Measurements from ENCODE around the gene IGDCC3. TPM values are rescaled to one million over a fixed set of nuclear protein-coding genes. Genes with fewer than 3 reads are reported as not detected.

The IGDCC3 gene
- polyA plus RNA-seq, 1 donor: 1.6 TPM

GRCh38 chr15:65307978-65308377, 69.8 kb downstream of the IGDCC3 start:
- H3K9me3 ChIP-seq (ENCODE audit: control insufficient read depth, low read depth, low read length): no peaks in the 10 kb centered on the region
- no CpG with 5 or more reads among the region's 6 CpGs for WGBS (ENCODE audit: insufficient coverage, low lambda C conversion rate)

GRCh38 chr15:65306551-65306950, 71.3 kb downstream of the IGDCC3 start:
- Histone ChIP-seq H3K9me3 (ENCODE audit: control insufficient read depth, low read depth, low read length) (no peaks in the 10 kb centered on the region), H3K27ac (ENCODE audit: low read length) (no peak overlapping the region), H3K36me3 (ENCODE audit: control insufficient read depth, insufficient read depth, low read length) (no peaks in the 10 kb centered on the region), H3K4me1 (ENCODE audit: control insufficient read depth, insufficient read depth, low read length) (peaks cover 11% of the 10 kb centered on the region), H3K27me3 (ENCODE audit: control insufficient read depth, insufficient read depth, low read length) (no peaks in the 10 kb centered on the region), H3K4me3 (ENCODE audit: low read length) (no peak overlapping the region)
- DNase-seq: no peak

More at GRCh38 chr15:65307978-65308377, 69.8 kb downstream of the IGDCC3 start:
- H3K4me1 ChIP-seq (ENCODE audit: control insufficient read depth, insufficient read depth, low read length): peaks cover 11% of the 10 kb centered on the region
- H3K27me3 ChIP-seq (ENCODE audit: control insufficient read depth, insufficient read depth, low read length): peaks cover 2% of the 10 kb centered on the region
- no peak for DNase-seq
- no peaks in the 10 kb centered on the region for H3K36me3 ChIP-seq (ENCODE audit: control insufficient read depth, insufficient read depth, low read length)
- no peak overlapping the region for H3K4me3 ChIP-seq (ENCODE audit: low read length)
- H3K27ac ChIP-seq (ENCODE audit: low read length): no peak overlapping the region

GRCh38 chr15:65305776-65306175, 72.0 kb downstream of the IGDCC3 start:
- no peaks in the 10 kb centered on the region for H3K27me3 ChIP-seq (ENCODE audit: control insufficient read depth, insufficient read depth, low read length)
- no peaks in the 10 kb centered on the region for H3K9me3 ChIP-seq (ENCODE audit: control insufficient read depth, low read depth, low read length)
- no peak for DNase-seq
- WGBS (ENCODE audit: insufficient coverage, low lambda C conversion rate): 83% methylated on average over 1 of the region's 3 CpGs
- H3K4me1 ChIP-seq (ENCODE audit: control insufficient read depth, insufficient read depth, low read length): peaks cover 11% of the 10 kb centered on the region
- H3K27ac ChIP-seq (ENCODE audit: low read length): no peak overlapping the region
- no peak overlapping the region for H3K4me3 ChIP-seq (ENCODE audit: low read length)
- no peaks in the 10 kb centered on the region for H3K36me3 ChIP-seq (ENCODE audit: control insufficient read depth, insufficient read depth, low read length)

GRCh38 chr15:65305150-65305758, 72.5 kb downstream of the IGDCC3 start:
- H3K36me3 ChIP-seq (ENCODE audit: control insufficient read depth, insufficient read depth, low read length): no peaks in the 10 kb centered on the region
- H3K4me1 ChIP-seq (ENCODE audit: control insufficient read depth, insufficient read depth, low read length): peaks cover 11% of the 10 kb centered on the region
- DNase-seq: no peak
- H3K27ac ChIP-seq (ENCODE audit: low read length): peak overlapping the region; percentile 68
- WGBS (ENCODE audit: insufficient coverage, low lambda C conversion rate): 10% methylated on average over 3 of the region's 14 CpGs
- H3K27me3 ChIP-seq (ENCODE audit: control insufficient read depth, insufficient read depth, low read length): no peaks in the 10 kb centered on the region
- H3K4me3 ChIP-seq (ENCODE audit: low read length): no peak overlapping the region
- no peaks in the 10 kb centered on the region for H3K9me3 ChIP-seq (ENCODE audit: control insufficient read depth, low read depth, low read length)

GRCh38 chr15:65304381-65305149, 73.2 kb downstream of the IGDCC3 start, which contains the start of gene RNU5B-1:
Gene RNU5B-1, plus strand, starts transcription at chr15:65304677.
- 0% methylated on average over 3 of the region's 24 CpGs for WGBS (ENCODE audit: insufficient coverage, low lambda C conversion rate)
- DNase-seq: peak; percentile 82 to 89
- Histone ChIP-seq H3K36me3 (ENCODE audit: control insufficient read depth, insufficient read depth, low read length) (no peaks in the 10 kb centered on the region), H3K27ac (ENCODE audit: low read length) (peak within 1 kb of the TSS; percentile 68), H3K4me1 (ENCODE audit: control insufficient read depth, insufficient read depth, low read length) (peaks cover 11% of the 10 kb centered on the region), H3K9me3 (ENCODE audit: control insufficient read depth, low read depth, low read length) (no peaks in the 10 kb centered on the region), H3K4me3 (ENCODE audit: low read length) (peak within 1 kb of the TSS; percentile 52), H3K27me3 (ENCODE audit: control insufficient read depth, insufficient read depth, low read length) (no peaks in the 10 kb centered on the region)

- H3K27ac ChIP-seq (ENCODE audit: low read length): peak overlapping the region; percentile 68
- WGBS (ENCODE audit: insufficient coverage, low lambda C conversion rate): 0% methylated on average over 2 of the region's 24 CpGs
- peaks cover 11% of the 10 kb centered on the region for H3K4me1 ChIP-seq (ENCODE audit: control insufficient read depth, insufficient read depth, low read length)
- no peaks in the 10 kb centered on the region for H3K27me3 ChIP-seq (ENCODE audit: control insufficient read depth, insufficient read depth, low read length)
- no peaks in the 10 kb centered on the region for H3K36me3 ChIP-seq (ENCODE audit: control insufficient read depth, insufficient read depth, low read length)
- DNase-seq: peak in 1 of 2 donors; percentile 86
- no peaks in the 10 kb centered on the region for H3K9me3 ChIP-seq (ENCODE audit: control insufficient read depth, low read depth, low read length)
- peak overlapping the region; percentile 52 for H3K4me3 ChIP-seq (ENCODE audit: low read length)
These were observed 74.0 kb downstream of the IGDCC3 start for GRCh38 chr15:65303687-65304380.

GRCh38 chr15:65302061-65302460, 75.7 kb downstream of the IGDCC3 start:
- H3K9me3 ChIP-seq (ENCODE audit: control insufficient read depth, low read depth, low read length): no peaks in the 10 kb centered on the region
- H3K27me3 ChIP-seq (ENCODE audit: control insufficient read depth, insufficient read depth, low read length): no peaks in the 10 kb centered on the region
- no peaks in the 10 kb centered on the region for H3K36me3 ChIP-seq (ENCODE audit: control insufficient read depth, insufficient read depth, low read length)
- DNase-seq: no peak
- no CpG with 5 or more reads among the region's 24 CpGs for WGBS (ENCODE audit: insufficient coverage, low lambda C conversion rate)
- no peak overlapping the region for H3K4me3 ChIP-seq (ENCODE audit: low read length)
- H3K27ac ChIP-seq (ENCODE audit: low read length): no peak overlapping the region
- H3K4me1 ChIP-seq (ENCODE audit: control insufficient read depth, insufficient read depth, low read length): peaks cover 11% of the 10 kb centered on the region

GRCh38 chr15:65300924-65301441, 76.8 kb downstream of the IGDCC3 start:
- Histone ChIP-seq H3K27me3 (ENCODE audit: control insufficient read depth, insufficient read depth, low read length) (no peaks in the 10 kb centered on the region), H3K4me1 (ENCODE audit: control insufficient read depth, insufficient read depth, low read length) (peaks cover 11% of the 10 kb centered on the region), H3K36me3 (ENCODE audit: control insufficient read depth, insufficient read depth, low read length) (no peaks in the 10 kb centered on the region), H3K27ac (ENCODE audit: low read length) (no peak overlapping the region), H3K4me3 (ENCODE audit: low read length) (no peak overlapping the region), H3K9me3 (ENCODE audit: control insufficient read depth, low read depth, low read length) (no peaks in the 10 kb centered on the region)
- WGBS (ENCODE audit: insufficient coverage, low lambda C conversion rate): no CpG with 5 or more reads among the region's 36 CpGs
- no peak for DNase-seq

- H3K4me3 ChIP-seq (ENCODE audit: low read length): no peak overlapping the region
- DNase-seq: no peak
- H3K27ac ChIP-seq (ENCODE audit: low read length): no peak overlapping the region
- no peaks in the 10 kb centered on the region for H3K36me3 ChIP-seq (ENCODE audit: control insufficient read depth, insufficient read depth, low read length)
- 100% methylated on average over 1 of the region's 11 CpGs for WGBS (ENCODE audit: insufficient coverage, low lambda C conversion rate)
- H3K9me3 ChIP-seq (ENCODE audit: control insufficient read depth, low read depth, low read length): no peaks in the 10 kb centered on the region
- H3K27me3 ChIP-seq (ENCODE audit: control insufficient read depth, insufficient read depth, low read length): no peaks in the 10 kb centered on the region
- H3K4me1 ChIP-seq (ENCODE audit: control insufficient read depth, insufficient read depth, low read length): peaks cover 4% of the 10 kb centered on the region
These were observed 79.1 kb downstream of the IGDCC3 start for GRCh38 chr15:65298731-65299130.

GRCh38 chr15:65292938-65293518, 84.8 kb downstream of the IGDCC3 start:
- Histone ChIP-seq H3K27me3 (ENCODE audit: control insufficient read depth, insufficient read depth, low read length) (no peaks in the 10 kb centered on the region), H3K4me1 (ENCODE audit: control insufficient read depth, insufficient read depth, low read length) (no peaks in the 10 kb centered on the region), H3K27ac (ENCODE audit: low read length) (no peak overlapping the region), H3K4me3 (ENCODE audit: low read length) (no peak overlapping the region), H3K9me3 (ENCODE audit: control insufficient read depth, low read depth, low read length) (no peaks in the 10 kb centered on the region), H3K36me3 (ENCODE audit: control insufficient read depth, insufficient read depth, low read length) (no peaks in the 10 kb centered on the region)
- DNase-seq: no peak
- WGBS (ENCODE audit: insufficient coverage, low lambda C conversion rate): 67% methylated on average over 1 of the region's 1 CpG
